Measurements from ENCODE around the gene LIN28A. TPM values are rescaled to one million over a fixed set of nuclear protein-coding genes. Genes with fewer than 3 reads are reported as not detected.

The LIN28A gene
- total RNA-seq, 1 donor from 2014 or later, result not detected

- peak; percentile 94 for ATAC-seq
Measured at GRCh38 chr1:26472901-26473845, 62.6 kb downstream of the LIN28A start.

GRCh38 chr1:26474818-26475217 lies 64.2 kb downstream of the LIN28A start:
- ATAC-seq, result no peak
- intact Hi-C loops (cut with DNase I), result no loop called here
- DNase-seq (ENCODE audit: missing footprints), result no peak

More at GRCh38 chr1:26472901-26473845, 62.6 kb downstream of the LIN28A start:
- intact Hi-C loops (cut with DNase I), result no loop called here
- peak; percentile 99 for DNase-seq (ENCODE audit: missing footprints)

GRCh38 chr1:26475989-26476388 lies 65.4 kb downstream of the LIN28A start:
- no peak for DNase-seq (ENCODE audit: missing footprints)
- intact Hi-C loops (cut with DNase I), result no loop called here
- no peak for ATAC-seq

- no peak for ATAC-seq
- intact Hi-C loops (cut with DNase I), result no loop called here
- DNase-seq (ENCODE audit: missing footprints), result no peak
Measured at GRCh38 chr1:26476958-26477357, 66.3 kb downstream of the LIN28A start.

GRCh38 chr1:26477446-26478152 lies 67.0 kb downstream of the LIN28A start:
- intact Hi-C loops (cut with DNase I), result no loop called here
- DNase-seq (ENCODE audit: missing footprints), result no peak

GRCh38 chr1:26478159-26478558 lies 67.5 kb downstream of the LIN28A start:
- ATAC-seq (no peak), DNase-seq (ENCODE audit: missing footprints) (no peak)
- intact Hi-C loops (cut with DNase I), result no loop called here

More at GRCh38 chr1:26477446-26478152, 67.0 kb downstream of the LIN28A start:
- no peak for ATAC-seq

- DNase-seq (ENCODE audit: missing footprints), result no peak
- intact Hi-C loops (cut with DNase I), result no loop called here
- no peak for ATAC-seq
Measured at GRCh38 chr1:26478988-26479387, 68.4 kb downstream of the LIN28A start.

Other genes starting within 250 kb of the LIN28A start
- gene C1orf232, start 241.9 kb upstream of the LIN28A start, total RNA-seq, result not detected
- 14.9 TPM for gene ZNF593, start 240.9 kb upstream of the LIN28A start, total RNA-seq
- not detected for gene ZNF593OS, start 239.0 kb upstream of the LIN28A start, total RNA-seq
- gene CNKSR1, start 233.3 kb upstream of the LIN28A start, total RNA-seq, result 1.8 TPM
- gene CATSPER4, start 220.2 kb upstream of the LIN28A start, total RNA-seq, result not detected
- 73.6 TPM for gene CEP85, start 176.6 kb upstream of the LIN28A start, total RNA-seq
- 50.5 TPM for gene SH3BGRL3, start 130.7 kb upstream of the LIN28A start, total RNA-seq
- 9.5 TPM for gene UBXN11, start 104.2 kb upstream of the LIN28A start, total RNA-seq
- 6.5 TPM for gene CD52, start 92.9 kb upstream of the LIN28A start, total RNA-seq
- gene CRYBG2, start 56.7 kb upstream of the LIN28A start, total RNA-seq, result not detected
- 0.14 TPM for gene ZNF683, start 38.1 kb upstream of the LIN28A start, total RNA-seq
- 25.7 TPM for gene DHDDS, start 21.5 kb downstream of the LIN28A start, total RNA-seq
- gene HMGN2, start 61.6 kb downstream of the LIN28A start, total RNA-seq, result 150 TPM
- gene RPS6KA1, start 118.9 kb downstream of the LIN28A start, total RNA-seq, result 6.9 TPM

All from Right ventricle myocardium inferior (tissue), 1 donor.